GM19238 (cell line): ENCODE measurements around the gene OR4A15.

Experiments
- DNase-seq: peaks from one replicate; pipeline ENCODE4 v3.0.0; 2011; ENCODE audit warnings: low spot score; ENCODE audit not compliant: insufficient read length

The OR4A15 gene

GRCh38 chr11:55367674-55368073 lies at the start of gene OR4A15:
Gene OR4A15 (plus strand): TSS chr11:55367974. CDS start chr11:55367974, 0 bp downstream.
- DNase-seq, result no peak

GRCh38 chr11:55324500-55324899 lies 43.3 kb upstream of the OR4A15 start:
- DNase-seq, result no peak

GRCh38 chr11:55342901-55343300 lies 24.9 kb upstream of the OR4A15 start, which contains the start of gene OR4A16:
Gene OR4A16 (plus strand): TSS chr11:55343201. CDS start chr11:55343201, 0 bp downstream.
- DNase-seq, result no peak

GRCh38 chr11:55345306-55345705 lies 22.5 kb upstream of the OR4A15 start:
- DNase-seq, result no peak

- DNase-seq, result no peak
Observed at GRCh38 chr11:55349032-55349431, 18.7 kb upstream of the OR4A15 start.

- DNase-seq, result no peak
Observed at GRCh38 chr11:55357560-55358184, 10.1 kb upstream of the OR4A15 start.

GRCh38 chr11:55401011-55401410 lies 33.2 kb downstream of the OR4A15 start:
- DNase-seq, result no peak
